ENCODE measurements around the gene ABLIM2.
"Not testable (repeated sequence)": the region's sequence is repeated elsewhere in the genome, so short reads cannot be mapped to it uniquely, and the experiment has no call there.

ABLIM2 gene

DNA sequence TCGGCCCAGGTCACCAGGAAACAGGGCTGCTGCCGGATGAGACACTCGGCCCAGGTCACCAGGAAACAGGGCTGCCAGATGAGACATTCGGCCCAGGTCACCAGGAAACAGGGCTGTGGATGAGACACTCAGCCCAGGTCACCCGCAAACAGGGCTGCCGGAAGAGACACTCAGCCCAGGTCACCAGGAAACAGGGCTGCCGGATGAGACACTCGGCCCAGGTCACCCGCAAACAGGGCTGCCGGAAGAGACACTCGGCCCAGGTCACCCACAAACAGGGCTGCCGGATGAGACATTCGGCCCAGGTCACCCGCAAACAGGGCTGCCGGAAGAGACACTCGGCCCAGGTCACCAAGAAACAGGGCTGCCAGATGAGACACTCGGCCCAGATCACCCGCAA lies 240.4 kb downstream of the ABLIM2 start:
- not testable (repeated sequence) for DNase-seq

DNA sequence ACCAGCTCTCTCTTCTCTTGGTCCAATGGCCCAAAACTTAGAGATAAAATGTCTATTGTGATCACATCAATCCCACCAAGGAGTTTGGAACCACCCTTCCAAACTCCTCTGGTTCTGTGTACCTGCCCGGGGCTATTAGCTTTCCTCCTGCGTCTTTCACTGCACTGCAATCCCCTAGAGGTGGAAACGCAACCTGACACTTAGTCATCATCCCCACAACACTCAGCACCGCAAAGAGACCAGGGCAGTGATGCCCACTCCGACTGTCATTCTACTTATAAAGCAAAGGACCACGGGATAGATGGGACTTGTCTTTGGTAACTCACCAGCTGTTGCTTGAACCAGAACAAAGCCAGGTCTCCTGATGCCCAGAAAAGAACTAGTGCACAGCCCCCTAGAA lies 240.9 kb downstream of the ABLIM2 start:
- DNase-seq = no peak

DNA sequence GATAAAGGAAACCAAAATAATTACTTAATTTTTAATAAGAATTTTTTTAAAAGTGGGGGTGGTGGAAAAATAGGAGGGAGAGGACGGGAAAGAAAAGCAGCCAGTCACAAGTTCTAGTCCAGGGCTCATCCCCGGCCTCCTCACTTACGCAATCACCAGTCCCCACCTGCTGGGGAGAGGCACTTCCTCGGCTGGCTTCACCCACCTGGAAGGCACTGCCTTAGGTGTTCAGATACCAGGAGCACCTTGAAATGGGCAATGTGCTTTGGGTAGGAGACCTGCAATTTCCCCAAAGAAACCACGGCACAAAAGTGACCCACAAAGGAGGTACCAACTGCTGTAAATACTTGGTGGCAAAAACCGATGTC lies 242.8 kb downstream of the ABLIM2 start:
- no peak for DNase-seq
